Stimulated activated effector memory CD8-positive, alpha-beta T cell treated with anti-CD3 and anti-CD28 coated beads, Interleukin-12 subunit alpha, Interleukin-12 subunit beta, amount 100 ng/mL, for 72 hours (primary cell): ENCODE results near the gene PDZD2.
"Not testable (repeated sequence)": the region's sequence is repeated elsewhere in the genome, so short reads cannot be mapped to it uniquely, and the experiment has no call there.

Experiments used
- ATAC-seq: fragments of 150-1000 bp; cut with Tn5 transposase; 2 replicates; pipeline ENCODE4 v1.10.0; 2021
- DNase-seq, 2 donors: peaks; one replicate each; pipeline ENCODE4 v3.0.0; 2021 to 2022; ENCODE audit warnings: low spot score in 2 of 2
- H3K27ac Mint-ChIP-seq: one replicate; pipeline ENCODE4 v1.8.0; 2022; ENCODE audit warnings: mild to moderate bottlenecking, mixed read lengths
- H3K36me3 Mint-ChIP-seq: one replicate; pipeline ENCODE4 v1.8.0; 2022; ENCODE audit warnings: mild to moderate bottlenecking, mixed read lengths
- H3K4me1 Mint-ChIP-seq: one replicate; pipeline ENCODE4 v1.8.0; 2022; ENCODE audit warnings: mixed read lengths
- H3K4me3 Mint-ChIP-seq: one replicate; pipeline ENCODE4 v1.8.0; 2022; ENCODE audit warnings: mild to moderate bottlenecking, mixed read lengths
- H3K9me3 Mint-ChIP-seq: one replicate; pipeline ENCODE4 v1.8.0; 2022; ENCODE audit warnings: mixed read lengths

Gene PDZD2

GRCh38 chr5:32038523-32038922 is 399.6 kb downstream of the PDZD2 start:
- peaks cover 3% of the 10 kb centered on the region for H3K4me1 Mint-ChIP-seq
- no peak overlapping the region for H3K4me3 Mint-ChIP-seq
- DNase-seq (no peak), ATAC-seq (no peak)
- no peaks in the 10 kb centered on the region for H3K36me3 Mint-ChIP-seq
- H3K27ac Mint-ChIP-seq: no peak overlapping the region
- H3K9me3 Mint-ChIP-seq: no peaks in the 10 kb centered on the region

GRCh38 chr5:32039133-32039532 is 400.2 kb downstream of the PDZD2 start:
- not testable (repeated sequence) for ATAC-seq, H3K4me3 Mint-ChIP-seq, H3K4me1 Mint-ChIP-seq, DNase-seq, H3K27ac Mint-ChIP-seq, H3K36me3 Mint-ChIP-seq, H3K9me3 Mint-ChIP-seq

- DNase-seq, H3K27ac Mint-ChIP-seq, H3K4me1 Mint-ChIP-seq, ATAC-seq, H3K36me3 Mint-ChIP-seq, H3K9me3 Mint-ChIP-seq, H3K4me3 Mint-ChIP-seq: not testable (repeated sequence)
These were observed 400.7 kb downstream of the PDZD2 start for GRCh38 chr5:32039601-32040000.

GRCh38 chr5:32040181-32040695 is 401.3 kb downstream of the PDZD2 start:
- not testable (repeated sequence) for DNase-seq, H3K9me3 Mint-ChIP-seq, H3K4me3 Mint-ChIP-seq, H3K4me1 Mint-ChIP-seq, H3K27ac Mint-ChIP-seq, H3K36me3 Mint-ChIP-seq, ATAC-seq

- no peak for ATAC-seq
- H3K27ac Mint-ChIP-seq: no peak overlapping the region
- no peak for DNase-seq
- H3K36me3 Mint-ChIP-seq: no peaks in the 10 kb centered on the region
- H3K9me3 Mint-ChIP-seq: no peaks in the 10 kb centered on the region
- no peaks in the 10 kb centered on the region for H3K4me1 Mint-ChIP-seq
- no peak overlapping the region for H3K4me3 Mint-ChIP-seq
These were observed 403.6 kb downstream of the PDZD2 start for GRCh38 chr5:32042551-32042961.

GRCh38 chr5:32043105-32043504 is 404.2 kb downstream of the PDZD2 start:
- Mint-ChIP-seq H3K4me3 (no peak overlapping the region), H3K27ac (no peak overlapping the region), H3K9me3 (no peaks in the 10 kb centered on the region), H3K36me3 (no peaks in the 10 kb centered on the region), H3K4me1 (no peaks in the 10 kb centered on the region)
- ATAC-seq (no peak), DNase-seq (no peak)

GRCh38 chr5:32044434-32044833 is 405.5 kb downstream of the PDZD2 start:
- ATAC-seq: no peak
- Mint-ChIP-seq H3K4me1 (no peaks in the 10 kb centered on the region), H3K27ac (no peak overlapping the region), H3K9me3 (no peaks in the 10 kb centered on the region), H3K36me3 (no peaks in the 10 kb centered on the region), H3K4me3 (no peak overlapping the region)
- no peak for DNase-seq

- Mint-ChIP-seq H3K4me1 (no peaks in the 10 kb centered on the region), H3K9me3 (no peaks in the 10 kb centered on the region), H3K4me3 (no peak overlapping the region), H3K36me3 (no peaks in the 10 kb centered on the region), H3K27ac (no peak overlapping the region)
- ATAC-seq (no peak), DNase-seq (no peak)
These were observed 406.0 kb downstream of the PDZD2 start for GRCh38 chr5:32044939-32045338.

GRCh38 chr5:32047056-32047455 is 408.1 kb downstream of the PDZD2 start:
- H3K4me3 Mint-ChIP-seq: no peak overlapping the region
- H3K9me3 Mint-ChIP-seq: no peaks in the 10 kb centered on the region
- DNase-seq (no peak), ATAC-seq (no peak)
- no peak overlapping the region for H3K27ac Mint-ChIP-seq
- no peaks in the 10 kb centered on the region for H3K4me1 Mint-ChIP-seq
- no peaks in the 10 kb centered on the region for H3K36me3 Mint-ChIP-seq

GRCh38 chr5:32051796-32052195 is 412.9 kb downstream of the PDZD2 start:
- H3K36me3 Mint-ChIP-seq: no peaks in the 10 kb centered on the region
- ATAC-seq (no peak), DNase-seq (no peak)
- H3K9me3 Mint-ChIP-seq: no peaks in the 10 kb centered on the region
- no peak overlapping the region for H3K27ac Mint-ChIP-seq
- H3K4me3 Mint-ChIP-seq: no peak overlapping the region
- no peaks in the 10 kb centered on the region for H3K4me1 Mint-ChIP-seq

GRCh38 chr5:32055891-32056866 is 417.2 kb downstream of the PDZD2 start:
- Mint-ChIP-seq H3K4me3 (no peak overlapping the region), H3K9me3 (no peaks in the 10 kb centered on the region), H3K27ac (no peak overlapping the region), H3K36me3 (no peaks in the 10 kb centered on the region), H3K4me1 (no peaks in the 10 kb centered on the region)
- DNase-seq: no peak
- no peak for ATAC-seq

- no peak overlapping the region for H3K27ac Mint-ChIP-seq
- ATAC-seq: no peak
These were observed 418.5 kb downstream of the PDZD2 start for GRCh38 chr5:32057187-32058096.

GRCh38 chr5:32058101-32058500 is 419.2 kb downstream of the PDZD2 start:
- no peaks in the 10 kb centered on the region for H3K9me3 Mint-ChIP-seq
- H3K36me3 Mint-ChIP-seq: no peaks in the 10 kb centered on the region
- no peaks in the 10 kb centered on the region for H3K4me1 Mint-ChIP-seq
- no peak for ATAC-seq
- no peak overlapping the region for H3K27ac Mint-ChIP-seq
- no peak for DNase-seq
- H3K4me3 Mint-ChIP-seq: no peak overlapping the region

More at GRCh38 chr5:32057187-32058096, 418.5 kb downstream of the PDZD2 start:
- no peak for DNase-seq
- Mint-ChIP-seq H3K4me3 (no peak overlapping the region), H3K36me3 (no peaks in the 10 kb centered on the region), H3K9me3 (no peaks in the 10 kb centered on the region), H3K4me1 (no peaks in the 10 kb centered on the region)

GRCh38 chr5:32058997-32059396 is 420.1 kb downstream of the PDZD2 start:
- Mint-ChIP-seq H3K4me3 (no peak overlapping the region), H3K36me3 (no peaks in the 10 kb centered on the region), H3K4me1 (no peaks in the 10 kb centered on the region), H3K9me3 (no peaks in the 10 kb centered on the region), H3K27ac (no peak overlapping the region)
- DNase-seq (no peak), ATAC-seq (no peak)

GRCh38 chr5:32059761-32060530 is 421.0 kb downstream of the PDZD2 start:
- DNase-seq (no peak), ATAC-seq (no peak)
- Mint-ChIP-seq H3K36me3 (no peaks in the 10 kb centered on the region), H3K27ac (no peak overlapping the region), H3K4me1 (no peaks in the 10 kb centered on the region), H3K4me3 (no peak overlapping the region), H3K9me3 (no peaks in the 10 kb centered on the region)
